22Rv1 (cell line): ENCODE data around the gene CHRNB1.
A peak's percentile ranks its signal among the peaks of the same experiment; 100 is the strongest.

Experiments
- CTCF ChIP-seq: fragments of 450-650 bp; IDR thresholded peaks from 2 replicates; pipeline ENCODE4 v1.5.1; 2017; ENCODE audit warnings: mild to moderate bottlenecking
- ZFX ChIP-seq: fragments of 450-650 bp; IDR thresholded peaks from 2 replicates; pipeline ENCODE4 v1.6.1; 2017; ENCODE audit warnings: antibody characterized with exemption, borderline replicate concordance

- peak; percentile 28; the same call in 1 of the 2 replicates for TF ChIP-seq CTCF
- TF ChIP-seq ZFX: no peak
These were observed 58.1 kb downstream of the CHRNB1 start for GRCh38 chr17:7502987-7503386.
